ENCODE measurements around the gene TTLL5.

GRCh38 chr14:75699331-75699730, 38.3 kb downstream of the TTLL5 start:
- TF ChIP-seq CTCF (IDR thresholded peaks at IDR 0.05; ENCODE audit: low read depth, low read length, poor library complexity, severe bottlenecking) (no peak), EZH2phosphoT487 (IDR thresholded peaks at IDR 0.05; ENCODE audit: borderline replicate concordance, low read length) (no peak)

Measured in DOHH2 (cell line).